NCI-H2171 (cell line): Measurements from ENCODE around the gene ASIC4.

Experiments used
- DNase-seq: peaks from one replicate; lab custom pipeline; 2025; lab: John Stamatoyannopoulos, UW

The ASIC4 gene

DNA sequence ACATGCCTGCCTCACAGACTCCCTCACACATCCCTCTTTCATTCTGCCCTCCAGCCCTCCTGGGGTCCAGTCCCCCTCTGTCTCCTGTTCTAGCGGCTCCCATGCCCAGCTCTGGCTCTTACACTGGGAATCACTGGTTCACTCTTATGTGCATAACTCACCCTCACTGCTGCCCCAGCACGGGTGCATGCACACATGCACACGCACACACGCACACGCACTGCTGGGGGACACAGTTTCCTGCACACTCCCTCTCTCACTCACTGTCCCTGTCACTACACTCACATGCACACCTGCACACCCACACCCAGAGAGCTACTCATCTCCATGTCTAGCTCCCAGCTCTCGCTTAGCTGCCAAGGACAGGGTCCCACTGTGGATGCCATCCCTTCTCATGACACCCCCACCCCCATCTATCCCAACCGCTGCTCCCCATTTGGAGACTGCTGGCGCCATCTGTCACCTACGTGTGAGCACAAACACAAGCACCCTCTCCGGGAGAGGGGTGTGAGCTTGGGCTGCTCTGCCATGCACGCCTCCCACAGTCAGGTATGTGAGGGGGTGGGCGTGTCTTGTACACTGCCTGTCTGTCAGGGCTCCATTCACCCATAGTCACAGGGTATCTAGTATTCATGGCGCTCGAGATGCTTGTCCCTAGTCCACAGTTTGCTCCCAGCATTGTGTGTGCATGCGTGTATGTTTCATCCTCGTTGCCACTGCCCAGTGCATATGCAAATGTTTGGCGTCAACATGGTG lies 1.8 kb downstream of the ASIC4 start:
- no peak for DNase-seq

DNA sequence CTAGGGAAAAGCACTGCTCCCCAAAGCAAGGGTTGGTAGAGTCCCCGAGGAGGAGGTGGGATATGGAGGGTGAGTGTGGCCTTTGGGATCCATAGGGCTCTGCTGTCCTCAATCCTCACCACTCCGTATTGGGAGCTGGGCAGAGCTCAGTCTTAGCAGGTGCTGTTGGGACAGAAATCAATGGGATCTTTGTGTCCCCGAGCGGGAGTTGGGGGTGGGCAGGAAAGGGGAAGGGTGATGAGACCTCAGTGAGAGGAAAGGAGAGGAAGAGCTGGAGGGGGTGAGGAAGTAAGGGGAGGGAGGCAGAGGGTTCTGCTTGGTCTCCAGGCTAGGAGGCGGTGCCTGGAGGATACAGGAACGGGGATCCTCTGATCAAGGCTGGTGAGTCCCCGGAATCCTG lies 2.6 kb downstream of the ASIC4 start:
- DNase-seq = no peak

DNA sequence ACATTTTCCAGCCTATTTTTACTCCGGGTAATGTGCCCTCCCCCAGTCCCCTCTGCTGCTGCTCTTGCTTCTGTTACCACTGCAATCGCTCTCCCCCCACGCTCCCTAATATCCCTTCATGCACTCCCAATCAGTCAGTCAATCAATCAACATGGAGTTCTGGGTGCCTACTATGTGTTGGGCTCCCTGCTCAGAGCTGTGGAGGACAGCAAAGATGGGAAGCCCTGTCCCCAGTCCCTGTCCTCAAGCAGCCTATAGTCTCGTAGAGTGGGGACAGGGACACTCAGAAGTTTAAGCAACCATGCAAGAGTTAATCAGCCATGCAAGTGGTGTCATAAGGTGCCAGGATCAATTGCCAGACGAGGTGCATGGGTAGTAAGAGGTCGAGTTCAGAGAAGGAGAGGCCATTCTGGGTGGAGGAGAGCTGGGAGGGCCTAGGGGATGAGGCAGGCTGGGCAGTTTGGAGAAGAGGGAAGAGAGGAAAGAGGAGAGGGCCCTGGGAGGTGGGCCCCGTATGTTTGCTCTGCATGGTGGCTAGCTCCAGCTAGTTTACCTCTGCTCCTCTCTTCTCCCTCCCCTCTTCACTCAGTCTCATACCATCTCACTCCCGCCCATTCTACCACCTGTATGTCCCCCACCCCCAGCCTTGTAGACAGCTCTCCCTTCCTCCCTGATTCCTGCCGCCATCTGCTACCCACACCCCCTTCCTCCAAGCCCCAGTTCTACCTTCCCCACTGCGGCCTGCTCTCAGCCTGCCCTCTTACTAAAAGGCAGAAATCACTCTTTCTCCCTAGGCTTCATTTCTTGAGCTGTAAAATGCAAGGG lies 3.9 kb downstream of the ASIC4 start:
- DNase-seq = peak; percentile 69

DNA sequence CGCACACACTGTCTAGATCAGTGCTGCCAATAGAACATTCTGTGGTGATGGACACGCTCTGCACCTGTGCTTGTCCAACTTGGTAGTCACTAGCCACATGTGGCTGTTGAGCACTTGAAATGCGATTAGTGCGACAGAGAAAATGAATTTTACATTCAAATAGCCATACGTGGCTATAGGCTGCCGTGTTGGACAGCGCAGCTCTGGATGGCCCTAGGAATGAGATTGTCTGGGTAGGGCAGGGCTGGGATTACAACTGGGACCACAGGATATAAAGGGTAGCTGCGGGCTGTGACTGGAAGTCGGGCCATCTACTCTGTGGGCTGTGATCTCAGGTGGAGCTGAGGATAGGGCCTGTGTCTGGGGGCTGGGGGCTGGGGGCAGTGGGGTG lies 5.2 kb downstream of the ASIC4 start:
- no peak for DNase-seq

DNA sequence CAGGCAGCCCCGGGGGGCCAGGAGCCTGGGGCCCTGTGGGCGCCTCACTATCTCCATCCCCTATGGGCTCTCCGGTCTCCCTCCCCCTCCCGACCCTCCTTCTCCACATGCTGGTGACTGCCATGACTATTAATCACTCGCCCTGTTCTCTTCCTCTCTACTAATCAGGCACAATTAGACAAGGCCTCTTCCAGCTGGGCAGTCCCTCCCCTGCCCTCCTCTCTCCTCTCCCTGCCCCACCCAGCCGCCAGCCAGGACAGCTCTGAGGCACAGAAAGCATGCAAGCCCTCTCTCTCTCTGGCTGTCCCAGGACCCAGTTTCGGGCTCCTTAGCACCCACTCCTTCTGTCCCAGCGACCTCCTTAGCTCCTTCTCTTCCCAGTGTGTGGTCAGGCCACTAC lies 5.8 kb downstream of the ASIC4 start:
- DNase-seq = no peak

DNA sequence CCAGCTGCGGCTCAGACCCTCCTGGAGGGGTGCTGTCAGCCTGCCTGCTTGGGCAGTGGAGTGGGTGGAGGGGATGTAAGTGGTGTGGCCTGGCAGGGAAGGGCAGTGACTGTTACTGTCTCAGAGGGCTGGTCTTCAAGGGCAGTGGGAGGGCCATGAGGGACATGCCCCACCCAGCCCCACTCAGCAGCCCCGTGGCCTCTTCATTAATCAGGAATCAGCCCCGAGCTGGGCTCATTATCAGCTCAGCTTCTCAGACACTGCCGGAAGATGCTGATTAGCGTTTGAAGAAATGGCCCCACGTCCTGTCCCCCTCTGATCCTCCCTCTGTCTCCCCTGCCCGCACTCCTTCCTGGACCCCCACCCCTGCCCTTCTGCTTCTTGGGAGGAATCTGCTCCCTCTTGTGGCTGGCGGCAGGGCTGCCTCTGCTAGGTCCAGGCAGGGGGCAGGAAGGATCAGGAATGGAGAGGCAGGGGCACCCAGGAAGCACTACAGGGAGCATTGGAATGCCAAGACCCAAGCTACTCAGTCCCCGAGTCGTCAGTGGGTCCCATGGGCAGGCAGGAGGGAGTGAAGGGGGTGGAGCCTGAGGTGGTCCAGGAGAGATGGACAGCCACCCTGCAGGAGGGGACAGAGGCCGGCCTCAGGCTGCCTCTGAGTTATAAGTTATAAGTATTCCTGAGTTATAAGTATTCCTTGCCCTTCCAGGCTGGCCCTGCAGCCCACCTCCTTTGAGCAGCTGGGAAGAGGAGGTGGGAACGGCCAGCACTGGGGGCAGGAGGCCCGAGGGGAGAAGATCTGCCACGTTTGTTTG lies 7.0 kb downstream of the ASIC4 start:
- DNase-seq = no peak

DNA sequence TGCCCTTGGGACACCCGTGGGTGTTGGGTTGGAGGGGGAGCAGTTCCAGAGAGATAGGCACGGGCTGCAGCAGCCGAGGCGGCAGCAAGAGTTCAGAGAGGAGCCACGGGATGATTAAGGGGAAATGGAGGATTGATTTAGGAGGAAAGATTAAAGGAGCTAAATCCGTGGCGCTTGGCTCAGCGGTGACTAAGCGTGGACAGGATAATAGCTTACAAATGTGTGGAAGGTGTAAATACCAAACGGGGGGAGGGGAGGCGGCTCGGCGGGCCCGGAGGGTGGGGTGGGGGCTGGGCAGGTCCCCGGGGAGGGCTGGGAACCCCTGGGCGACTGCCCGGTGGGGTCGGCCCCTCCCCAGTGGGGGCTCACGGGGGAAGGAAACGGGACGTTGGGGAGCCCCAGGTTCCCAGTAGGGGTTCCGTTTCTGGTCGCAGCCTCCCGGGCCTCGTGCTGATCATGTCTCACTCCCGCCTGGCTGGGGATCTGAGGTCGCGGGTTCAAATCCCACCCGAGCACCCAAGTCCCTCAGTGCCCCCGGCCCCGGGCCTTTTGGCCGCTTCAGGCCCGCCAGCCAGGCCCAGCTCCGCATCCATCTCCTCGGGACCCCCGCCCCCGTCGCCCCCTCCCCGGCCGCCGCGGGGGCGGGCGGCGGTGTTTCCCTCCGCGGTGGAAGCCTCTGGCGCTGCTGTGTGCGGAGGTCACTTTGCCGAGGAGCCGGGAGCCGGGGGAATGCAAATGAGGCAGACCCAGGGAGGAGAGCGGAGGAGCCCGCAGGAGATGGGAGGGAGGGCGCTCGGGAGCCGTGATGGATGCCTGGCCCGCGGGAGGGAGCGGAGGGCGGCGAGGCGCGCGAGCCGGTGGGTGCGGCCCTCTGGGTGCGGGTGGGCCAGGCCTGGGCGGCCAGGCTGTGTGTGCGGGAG lies 8.1 kb downstream of the ASIC4 start:
- DNase-seq = no peak

DNA sequence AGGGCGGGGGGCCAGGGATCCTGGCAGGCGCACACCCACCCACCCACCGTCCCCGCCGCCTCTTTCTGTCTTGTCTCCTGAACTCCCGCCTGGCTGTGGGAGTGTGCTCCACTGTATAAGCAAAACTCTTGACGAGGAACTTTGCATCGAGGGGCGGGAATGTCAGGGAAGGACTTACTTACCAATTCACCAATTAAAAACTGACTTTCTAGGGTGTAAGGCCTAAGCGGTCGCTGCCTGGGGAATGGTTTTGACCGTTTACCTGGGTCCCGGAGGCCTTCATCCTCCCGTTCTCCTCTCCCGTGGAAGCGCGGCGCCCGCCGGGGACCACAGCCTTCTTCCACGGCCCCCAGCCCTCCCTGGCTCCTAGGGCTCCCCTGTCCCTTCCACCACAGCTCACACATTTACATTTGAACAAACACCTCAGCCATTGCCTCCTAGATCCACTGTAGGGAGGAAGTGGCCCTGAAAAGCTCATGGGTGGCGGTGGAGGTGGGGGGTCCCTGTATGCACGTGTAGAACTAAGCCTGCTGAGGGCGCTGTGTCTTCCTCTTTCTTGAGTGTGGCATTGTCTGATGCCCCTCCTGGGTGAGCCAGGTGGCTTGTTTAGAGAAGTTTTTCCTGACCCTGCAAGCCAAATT lies 8.9 kb downstream of the ASIC4 start:
- no peak for DNase-seq

DNA sequence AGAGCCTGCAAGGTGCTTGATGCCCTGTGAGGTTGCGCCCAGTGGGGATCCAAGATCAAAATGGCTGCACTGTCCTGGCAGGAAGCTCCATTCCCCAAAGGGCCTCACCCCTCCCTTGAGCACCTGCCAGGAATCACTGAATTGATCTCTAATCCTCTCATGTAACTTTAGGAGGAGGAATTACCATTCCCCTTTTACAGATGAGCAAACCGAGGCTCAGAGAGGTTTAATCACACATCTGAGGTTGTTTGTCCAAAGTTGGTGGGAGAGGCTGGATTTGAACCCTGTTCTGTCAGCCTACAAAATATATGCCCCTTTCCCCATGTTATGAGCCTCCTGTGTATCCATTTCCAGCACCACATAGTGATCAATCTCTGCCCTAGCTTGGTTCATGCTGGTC lies 10.5 kb downstream of the ASIC4 start:
- DNase-seq = no peak

DNA sequence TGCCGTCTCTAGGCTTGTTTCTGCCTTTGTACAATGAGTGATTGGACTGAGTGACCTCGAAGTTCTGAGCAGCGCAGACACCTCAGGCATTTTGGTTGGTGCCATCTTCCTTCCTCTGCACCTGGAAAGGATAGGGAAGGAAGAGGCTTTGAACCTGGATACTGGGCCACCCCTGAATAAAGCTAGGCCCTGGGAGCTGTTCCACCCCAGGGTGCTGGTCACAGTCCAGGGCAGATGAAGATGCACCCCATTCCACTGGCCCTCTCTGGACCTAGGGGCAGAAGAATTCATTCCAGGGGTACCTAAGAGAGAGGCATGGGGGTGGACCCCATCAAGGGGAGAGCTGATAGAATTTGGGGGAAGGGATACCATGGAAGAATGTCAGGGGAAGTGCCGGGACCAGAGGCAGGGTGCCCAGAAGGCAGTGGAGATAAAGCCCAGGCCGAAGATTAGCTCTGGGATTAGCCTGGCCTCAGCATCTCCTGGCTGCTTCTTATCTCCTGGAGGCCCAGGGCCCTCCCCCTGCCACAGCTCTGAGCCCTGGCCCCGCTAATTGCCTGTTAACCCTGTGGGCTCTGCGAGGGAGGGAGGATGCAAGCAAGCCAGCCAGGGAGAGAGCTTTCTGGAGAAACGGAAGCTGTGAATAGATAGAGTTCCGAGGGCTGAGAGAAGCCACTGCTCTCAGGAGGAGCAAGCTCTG lies 11.4 kb downstream of the ASIC4 start:
- DNase-seq = no peak

DNA sequence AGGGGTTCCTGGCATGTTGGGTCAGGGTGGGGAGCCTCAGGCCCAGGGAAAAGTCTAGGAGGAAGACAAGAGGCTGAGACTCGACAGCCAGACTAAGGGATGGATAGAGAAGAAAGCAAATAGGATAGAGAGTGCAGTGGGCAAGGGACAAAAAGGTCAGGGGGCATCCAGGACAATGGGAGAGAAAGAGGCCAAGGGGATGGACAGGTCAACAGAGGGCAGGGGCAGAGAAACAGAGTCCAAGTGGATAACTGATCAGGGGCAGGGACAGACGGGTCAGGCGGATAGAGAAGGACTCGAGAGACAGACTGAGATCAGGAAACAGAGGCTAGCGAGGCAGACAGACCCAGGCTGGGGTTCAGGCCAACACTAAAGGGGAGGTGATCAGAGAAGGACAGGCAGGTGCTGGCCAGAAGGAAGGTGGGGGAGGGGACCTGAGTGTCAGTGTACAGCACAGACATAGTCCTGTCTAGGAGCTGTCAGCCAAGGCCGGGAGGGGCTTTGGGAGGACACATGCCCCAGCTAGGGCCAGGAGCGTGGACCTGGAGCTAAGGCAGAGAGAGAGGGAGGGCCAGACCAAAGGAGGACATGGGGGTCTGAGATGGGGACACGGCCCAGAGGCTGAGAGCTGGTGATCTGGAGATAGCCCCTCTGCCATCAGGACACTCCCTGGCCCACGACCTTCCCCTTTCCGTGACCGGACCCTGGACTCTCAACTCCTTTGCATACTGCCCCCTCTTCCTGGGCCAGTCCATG lies 12.2 kb downstream of the ASIC4 start:
- DNase-seq = no peak

DNA sequence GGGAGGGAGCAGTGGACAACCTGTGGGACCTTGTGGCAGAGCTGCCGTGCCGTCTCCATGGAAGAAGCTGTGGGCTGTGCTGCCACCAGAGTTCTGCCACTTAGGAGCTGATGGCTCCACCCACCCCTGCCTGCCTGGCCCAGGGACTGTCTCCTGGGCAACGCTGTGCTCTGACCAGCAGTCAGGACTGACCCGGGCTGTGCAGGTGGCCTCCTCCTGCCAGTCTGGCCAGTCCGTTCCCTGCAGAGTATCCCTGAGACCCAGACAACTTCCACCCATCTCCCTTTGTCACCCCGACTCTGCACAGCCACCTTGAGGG lies 12.8 kb downstream of the ASIC4 start:
- DNase-seq = no peak

DNA sequence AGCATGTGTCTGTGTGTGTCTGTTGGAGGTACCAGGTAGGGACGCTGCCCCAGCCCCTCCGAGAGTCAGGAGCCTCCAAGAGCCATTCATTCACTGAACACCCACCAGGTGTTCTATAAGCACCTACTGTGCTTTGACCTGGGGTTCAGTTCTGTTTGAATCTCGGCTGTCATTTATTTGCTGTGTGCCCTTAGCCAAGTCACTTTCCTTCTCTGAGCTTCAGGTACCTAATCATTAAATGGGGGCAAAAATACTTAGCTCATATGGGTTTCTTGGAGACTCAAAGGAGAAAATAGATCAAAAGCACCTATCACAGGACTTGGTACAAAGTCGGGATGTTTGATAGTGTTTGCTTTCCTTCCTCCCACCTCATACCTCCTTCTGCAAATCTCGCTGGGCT lies 13.2 kb downstream of the ASIC4 start:
- DNase-seq = no peak

DNA sequence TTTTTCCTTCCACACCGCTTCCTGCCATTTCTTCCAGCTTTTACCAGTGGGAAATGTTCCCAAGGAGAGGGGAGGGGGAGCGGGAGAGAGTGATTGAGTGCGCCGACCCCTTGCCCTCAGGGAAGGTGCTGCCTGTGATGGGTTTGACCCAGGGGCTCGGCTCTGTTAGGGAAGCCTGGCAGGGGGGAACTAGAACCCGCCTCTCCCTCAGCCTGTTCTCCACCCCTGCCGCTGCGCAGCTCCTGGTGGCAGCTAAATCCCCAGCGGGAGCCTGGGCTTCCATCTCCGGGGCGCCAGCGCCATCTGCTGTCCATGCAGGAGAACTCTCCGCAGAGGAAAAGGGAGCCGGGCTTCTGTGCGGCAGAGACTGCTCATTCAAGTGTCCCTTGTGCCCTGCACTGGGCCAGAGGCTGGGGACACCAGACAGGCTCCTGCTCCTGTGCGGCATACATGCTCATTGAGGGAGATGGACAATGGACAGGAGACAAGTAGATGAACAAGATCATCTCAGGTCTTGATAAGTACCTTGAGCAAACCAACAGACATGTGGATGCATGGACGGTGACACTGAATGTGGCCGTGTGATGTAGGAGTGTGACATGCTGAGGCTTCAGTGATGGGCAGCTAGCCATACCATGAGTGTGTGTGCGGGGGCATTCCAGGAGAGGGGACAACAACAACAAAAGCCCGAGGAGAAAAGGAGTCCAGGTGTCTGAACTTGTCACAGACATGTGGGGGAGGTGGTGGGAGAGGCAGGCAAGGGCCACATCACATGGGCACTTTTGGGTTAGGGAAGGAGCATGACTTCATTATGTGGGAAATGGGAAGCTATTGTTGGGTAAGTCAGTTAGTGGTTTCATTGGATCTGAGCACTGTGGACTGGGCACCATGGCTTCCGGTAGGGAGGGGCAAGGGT lies 16.0 kb downstream of the ASIC4 start:
- DNase-seq = peak; percentile 85

DNA sequence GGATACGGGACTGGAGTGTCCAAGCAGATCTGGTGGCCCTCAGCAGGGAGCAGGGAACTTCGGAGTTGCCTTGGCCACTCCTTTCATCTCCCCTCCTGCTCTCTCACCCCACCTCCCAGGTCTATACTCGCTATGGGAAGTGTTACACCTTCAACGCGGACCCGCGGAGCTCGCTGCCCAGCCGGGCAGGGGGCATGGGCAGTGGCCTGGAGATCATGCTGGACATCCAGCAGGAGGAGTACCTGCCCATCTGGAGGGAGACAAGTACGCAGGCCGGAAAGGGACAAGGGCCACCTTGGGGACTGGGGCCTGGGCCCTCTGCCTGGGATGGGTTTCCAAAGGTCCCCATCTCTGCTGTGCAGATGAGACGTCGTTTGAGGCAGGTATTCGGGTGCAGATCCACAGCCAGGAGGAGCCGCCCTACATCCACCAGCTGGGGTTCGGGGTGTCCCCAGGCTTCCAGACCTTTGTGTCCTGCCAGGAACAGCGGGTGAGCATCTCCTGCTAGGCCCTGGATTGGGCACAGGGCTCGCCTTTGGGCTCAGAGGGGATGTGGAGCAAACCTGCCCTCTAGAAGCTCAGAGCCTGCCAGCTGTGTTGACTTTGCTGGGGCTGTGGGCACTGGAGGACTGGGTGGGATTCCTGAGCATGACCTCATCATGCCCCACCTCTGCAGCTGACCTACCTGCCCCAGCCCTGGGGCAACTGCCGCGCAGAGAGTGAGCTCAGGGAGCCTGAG lies 17.5 kb downstream of the ASIC4 start:
- no peak for DNase-seq

DNA sequence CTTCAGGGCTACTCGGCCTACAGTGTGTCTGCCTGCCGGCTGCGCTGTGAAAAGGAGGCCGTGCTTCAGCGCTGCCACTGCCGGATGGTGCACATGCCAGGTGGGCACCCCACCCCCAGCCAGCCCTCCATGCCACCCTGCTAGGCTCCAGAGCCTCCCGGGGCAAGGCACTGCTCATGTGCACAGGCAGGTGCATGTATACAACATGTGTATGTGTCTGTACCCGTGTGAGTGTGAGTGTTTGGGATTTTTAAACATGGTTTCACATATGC lies 18.0 kb downstream of the ASIC4 start:
- DNase-seq = no peak

DNA sequence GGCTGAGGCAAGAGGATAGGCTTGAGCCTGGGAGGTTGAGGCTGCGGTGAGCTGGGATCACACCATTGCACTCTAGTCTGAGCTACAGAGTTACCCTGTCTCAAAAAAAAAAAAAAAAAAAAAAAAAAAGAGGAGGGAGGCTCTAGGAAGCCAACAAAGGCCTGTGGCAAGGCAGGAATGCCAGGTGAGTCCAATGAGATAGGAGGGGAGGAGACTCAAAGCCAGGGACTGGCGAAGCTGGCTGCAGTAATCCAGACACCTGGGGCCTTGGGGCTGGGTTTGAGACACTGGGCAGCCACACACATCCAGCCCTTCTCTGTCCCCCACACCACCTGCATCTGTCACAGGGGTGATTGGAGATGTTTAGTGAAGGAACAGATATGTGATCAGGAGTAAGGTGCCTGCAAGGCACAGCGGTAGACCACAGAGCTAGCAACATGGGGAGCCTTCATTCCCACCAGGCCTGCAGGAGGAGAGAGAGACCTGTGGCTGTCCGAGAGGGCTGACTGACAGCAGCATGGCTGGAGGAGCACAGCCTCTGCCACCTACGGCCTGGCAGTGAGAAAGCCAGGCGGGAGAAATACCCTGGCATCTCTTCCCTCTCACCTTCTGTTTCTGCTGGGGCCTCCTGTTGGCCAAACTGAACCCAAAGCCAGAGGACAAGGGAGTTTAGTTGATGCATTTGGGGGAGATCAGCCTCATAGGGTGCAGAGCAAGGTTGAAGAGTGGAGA lies 19.8 kb downstream of the ASIC4 start:
- no peak for DNase-seq

DNA sequence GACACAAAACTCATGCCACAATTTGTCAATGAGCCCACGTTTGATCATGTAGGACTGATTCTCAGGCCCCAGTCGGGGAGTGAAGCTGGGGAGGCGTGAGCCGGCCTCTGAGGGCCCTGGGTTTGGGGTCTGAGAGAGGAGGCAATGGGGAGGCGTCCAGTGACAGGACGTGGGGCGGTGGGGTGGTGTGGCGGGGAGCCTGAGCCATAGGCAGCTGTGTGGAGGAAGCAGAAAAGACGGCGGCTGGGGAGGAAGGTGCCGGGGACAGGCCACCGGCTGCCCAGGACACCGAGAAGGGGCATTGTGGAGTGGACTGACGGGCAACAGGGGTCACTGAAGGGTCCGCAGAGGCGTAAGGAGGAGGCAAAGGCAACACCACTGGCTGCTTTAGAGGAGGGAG lies 22.1 kb downstream of the ASIC4 start:
- no peak for DNase-seq
